ENCODE results near the gene RC3H2.
"Not testable (repeated sequence)": the region's sequence is repeated elsewhere in the genome, so short reads cannot be mapped to it uniquely, and the experiment has no call there.

Gene RC3H2

DNA sequence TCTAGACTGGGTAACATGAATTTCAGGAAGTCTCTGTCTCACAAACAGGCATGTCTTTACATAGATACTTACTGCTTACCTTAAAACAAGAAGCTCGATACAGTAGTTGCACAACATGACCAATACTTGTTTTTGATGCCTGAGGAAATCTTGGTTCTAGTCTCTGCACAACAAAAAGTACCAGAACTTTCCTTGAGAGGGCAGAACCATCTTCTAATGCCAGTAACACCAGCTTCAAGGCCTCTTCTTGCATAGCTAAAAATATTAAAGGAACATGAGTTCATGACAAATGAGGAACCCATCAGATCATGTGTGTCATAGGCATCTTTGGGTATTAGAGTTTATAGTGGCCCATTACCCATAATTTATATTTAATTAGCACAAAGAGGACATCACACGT is 22.0 kb downstream of the RC3H2 start:
- no peak overlapping the region for H3K9ac ChIP-seq (ENCODE audit: low read depth in 1 of 2, low read length in 2 of 2)

DNA sequence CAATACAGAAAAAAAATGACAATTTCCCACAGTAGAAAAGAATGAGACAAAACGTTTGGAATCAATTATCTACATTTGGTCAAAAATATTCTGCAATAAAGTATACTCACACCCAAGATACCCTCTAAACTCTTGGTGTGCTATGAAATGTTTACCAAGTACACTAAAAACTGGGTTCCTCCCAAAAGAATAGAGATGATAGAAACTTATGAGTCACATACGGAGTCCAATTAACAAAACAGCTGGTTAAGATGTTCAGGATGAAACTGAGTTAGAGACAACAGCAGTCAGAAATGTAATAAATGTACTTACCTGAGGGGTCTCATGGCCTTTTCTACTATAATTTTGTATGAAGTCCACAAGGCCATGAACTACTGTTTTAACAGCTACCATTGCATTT is 25.7 kb downstream of the RC3H2 start:
- H3K27me3 ChIP-seq (ENCODE audit: control insufficient read depth in 1 of 2, insufficient read depth in 2 of 2, low read length in 2 of 2), result no peaks in the 10 kb centered on the region
- no peak overlapping the region for H3K9ac ChIP-seq (ENCODE audit: low read depth in 1 of 2, low read length in 2 of 2)
- H3K9me3 ChIP-seq (ENCODE audit: control insufficient read depth in 1 of 2, low read length in 2 of 2), result no peaks in the 10 kb centered on the region
- no peak overlapping the region for H3K27ac ChIP-seq (ENCODE audit: low read depth, low read length)
- H3K4me3 ChIP-seq (ENCODE audit: low read depth in 1 of 2, low read length in 2 of 2), result no peak overlapping the region
- H3K4me1 ChIP-seq (ENCODE audit: control insufficient read depth in 1 of 2, insufficient read depth in 2 of 2, low read length in 2 of 2), result peaks cover 5 to 9% of the 10 kb centered on the region in 2 donors
- peaks cover 52 to 69% of the 10 kb centered on the region in 2 donors for H3K36me3 ChIP-seq (ENCODE audit: control insufficient read depth in 1 of 2, insufficient read depth in 2 of 2, low read length in 2 of 2)

More for the DNA sequence above, 22.0 kb downstream of the RC3H2 start:
- Histone ChIP-seq H3K27me3 (ENCODE audit: control insufficient read depth in 1 of 2, insufficient read depth in 2 of 2, low read length in 2 of 2) (no peaks in the 10 kb centered on the region), H3K9me3 (ENCODE audit: control insufficient read depth in 1 of 2, low read length in 2 of 2) (no peaks in the 10 kb centered on the region), H3K27ac (ENCODE audit: low read depth, low read length) (no peak overlapping the region), H3K4me1 (ENCODE audit: control insufficient read depth in 1 of 2, insufficient read depth in 2 of 2, low read length in 2 of 2) (peaks cover 5 to 9% of the 10 kb centered on the region in 2 donors), H3K4me3 (ENCODE audit: low read depth in 1 of 2, low read length in 2 of 2) (no peak overlapping the region), H3K36me3 (ENCODE audit: control insufficient read depth in 1 of 2, insufficient read depth in 2 of 2, low read length in 2 of 2) (peaks cover 34 to 55% of the 10 kb centered on the region in 2 donors)

DNA sequence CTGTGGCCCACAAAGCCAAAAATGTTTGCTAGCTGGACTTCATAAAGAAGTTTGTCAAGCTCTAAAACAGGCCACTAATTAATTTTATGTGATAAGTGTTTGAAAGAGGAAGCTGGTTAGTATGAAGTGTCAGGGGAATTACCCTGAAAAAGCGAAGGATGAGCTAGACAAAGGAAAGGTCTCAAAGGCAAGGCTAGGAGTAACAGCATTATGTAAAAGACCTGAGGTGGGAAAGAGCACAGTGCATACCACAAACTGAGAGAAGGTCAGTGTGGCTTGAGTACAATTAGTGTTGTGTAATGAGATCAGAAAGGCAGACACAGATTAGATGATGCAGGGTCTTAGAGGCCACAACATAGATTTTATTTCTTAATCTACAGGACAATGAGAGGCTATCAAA is 29.6 kb downstream of the RC3H2 start:
- Histone ChIP-seq H3K4me1 (ENCODE audit: control insufficient read depth in 1 of 2, insufficient read depth in 2 of 2, low read length in 2 of 2) (no peaks in the 10 kb centered on the region), H3K4me3 (ENCODE audit: low read depth in 1 of 2, low read length in 2 of 2) (no peak overlapping the region), H3K27me3 (ENCODE audit: control insufficient read depth in 1 of 2, insufficient read depth in 2 of 2, low read length in 2 of 2) (no peaks in the 10 kb centered on the region), H3K36me3 (ENCODE audit: control insufficient read depth in 1 of 2, insufficient read depth in 2 of 2, low read length in 2 of 2) (peaks cover 38 to 66% of the 10 kb centered on the region in 2 donors), H3K9me3 (ENCODE audit: control insufficient read depth in 1 of 2, low read length in 2 of 2) (no peaks in the 10 kb centered on the region), H3K27ac (ENCODE audit: low read depth, low read length) (no peak overlapping the region), H3K9ac (ENCODE audit: low read depth in 1 of 2, low read length in 2 of 2) (no peak overlapping the region)

DNA sequence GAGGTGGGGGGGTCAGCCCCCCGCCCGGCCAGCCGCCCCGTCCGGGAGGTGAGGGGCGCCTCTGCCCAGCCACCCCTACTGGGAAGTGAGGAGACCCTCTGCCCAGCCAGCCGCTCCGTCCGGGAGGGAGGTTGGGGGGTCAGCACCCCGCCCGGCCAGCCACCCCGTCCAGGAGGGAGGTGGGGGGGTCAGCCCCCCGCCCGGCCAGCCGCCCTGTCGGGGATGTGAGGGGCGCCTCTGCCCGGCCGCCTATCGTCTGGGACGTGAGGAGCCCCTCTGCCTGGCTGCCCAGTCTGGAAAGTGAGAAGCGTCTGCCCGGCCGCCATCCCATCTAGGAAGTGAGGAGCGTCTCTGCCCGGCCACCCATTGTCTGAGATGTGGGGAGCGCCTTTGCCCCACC is 37.9 kb downstream of the RC3H2 start:
- H3K36me3 ChIP-seq (ENCODE audit: control insufficient read depth in 1 of 2, insufficient read depth in 2 of 2, low read length in 2 of 2), result peaks cover 13 to 22% of the 10 kb centered on the region in 2 donors
- H3K27me3 ChIP-seq (ENCODE audit: control insufficient read depth in 1 of 2, insufficient read depth in 2 of 2, low read length in 2 of 2); H3K4me1 ChIP-seq (ENCODE audit: control insufficient read depth in 1 of 2, insufficient read depth in 2 of 2, low read length in 2 of 2); H3K9ac ChIP-seq (ENCODE audit: low read depth in 1 of 2, low read length in 2 of 2); H3K27ac ChIP-seq (ENCODE audit: low read depth, low read length); H3K9me3 ChIP-seq (ENCODE audit: control insufficient read depth in 1 of 2, low read length in 2 of 2); H3K4me3 ChIP-seq (ENCODE audit: low read depth in 1 of 2, low read length in 2 of 2): not testable (repeated sequence)

DNA sequence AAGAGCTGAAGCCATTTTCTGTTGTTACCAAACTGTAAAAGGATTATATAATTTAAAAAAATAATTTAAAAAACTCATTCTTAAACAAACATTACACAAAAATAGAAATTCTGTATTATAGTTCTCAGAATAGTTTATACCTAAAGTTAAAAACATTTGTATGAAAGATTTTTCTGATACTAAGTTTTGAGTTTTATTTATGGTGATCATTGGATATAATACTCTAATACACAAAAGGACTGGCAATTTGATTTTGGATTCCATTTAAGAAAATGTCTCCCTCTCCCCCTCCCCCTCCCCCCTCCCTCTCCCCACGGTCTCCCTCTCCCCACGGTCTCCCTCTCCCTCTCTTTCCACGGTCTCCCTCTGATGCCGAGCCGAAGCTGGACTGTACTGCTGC is 39.1 kb downstream of the RC3H2 start:
- H3K9ac ChIP-seq (ENCODE audit: low read depth in 1 of 2, low read length in 2 of 2), result no peak overlapping the region
- no peak overlapping the region for H3K4me3 ChIP-seq (ENCODE audit: low read depth in 1 of 2, low read length in 2 of 2)
- no peaks in the 10 kb centered on the region for H3K9me3 ChIP-seq (ENCODE audit: control insufficient read depth in 1 of 2, low read length in 2 of 2)
- H3K36me3 ChIP-seq (ENCODE audit: control insufficient read depth in 1 of 2, insufficient read depth in 2 of 2, low read length in 2 of 2), result peaks cover 14 to 16% of the 10 kb centered on the region in 2 donors
- H3K27ac ChIP-seq (ENCODE audit: low read depth, low read length), result no peak overlapping the region
- H3K27me3 ChIP-seq (ENCODE audit: control insufficient read depth in 1 of 2, insufficient read depth in 2 of 2, low read length in 2 of 2), result no peaks in the 10 kb centered on the region
- H3K4me1 ChIP-seq (ENCODE audit: control insufficient read depth in 1 of 2, insufficient read depth in 2 of 2, low read length in 2 of 2), result no peaks in the 10 kb centered on the region

DNA sequence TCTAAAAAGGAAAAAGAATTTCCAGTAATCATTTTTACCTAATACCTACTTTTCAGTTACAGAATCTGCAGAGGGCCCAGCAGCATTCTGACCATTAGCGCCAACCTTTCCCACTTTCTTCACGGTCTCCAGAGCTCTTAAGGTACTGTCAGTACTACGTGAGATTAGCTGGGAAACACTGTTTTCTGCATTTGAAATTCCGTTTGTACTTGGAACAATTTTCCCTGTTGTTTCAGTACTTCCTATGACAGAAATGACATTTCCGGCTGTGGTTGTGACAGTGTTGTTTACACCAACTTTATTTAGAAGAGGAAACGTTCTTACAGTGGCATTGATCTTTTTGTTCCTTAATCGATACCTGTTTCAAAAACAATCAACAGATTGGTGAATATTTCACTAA is 39.9 kb downstream of the RC3H2 start:
- Histone ChIP-seq H3K27ac (ENCODE audit: low read depth, low read length) (no peak overlapping the region), H3K36me3 (ENCODE audit: control insufficient read depth in 1 of 2, insufficient read depth in 2 of 2, low read length in 2 of 2) (peaks cover 11 to 16% of the 10 kb centered on the region in 2 donors)

DNA sequence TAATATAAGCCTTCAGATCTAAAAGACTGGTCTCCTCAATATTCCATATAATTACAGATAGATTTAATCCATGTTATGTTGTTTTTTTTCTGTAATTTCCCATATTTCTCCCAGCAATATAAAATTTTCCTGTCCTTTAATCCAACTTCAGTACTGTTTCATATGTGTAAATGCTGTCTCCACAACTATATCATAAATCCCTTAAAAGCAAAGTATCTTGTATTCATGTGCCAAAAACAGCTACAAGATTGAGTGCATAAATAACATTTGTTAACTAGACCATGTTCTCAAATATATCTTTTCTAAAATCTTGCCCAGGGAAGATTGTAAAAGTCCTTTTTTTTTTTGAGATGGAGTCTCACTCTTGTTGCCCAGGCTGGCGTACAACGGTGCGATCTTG is 41.8 kb downstream of the RC3H2 start:
- H3K27ac ChIP-seq (ENCODE audit: low read depth, low read length), result no peak overlapping the region
- no peaks in the 10 kb centered on the region for H3K27me3 ChIP-seq (ENCODE audit: control insufficient read depth in 1 of 2, insufficient read depth in 2 of 2, low read length in 2 of 2)
- H3K4me3 ChIP-seq (ENCODE audit: low read depth in 1 of 2, low read length in 2 of 2), result no peak overlapping the region
- no peaks in the 10 kb centered on the region for H3K4me1 ChIP-seq (ENCODE audit: control insufficient read depth in 1 of 2, insufficient read depth in 2 of 2, low read length in 2 of 2)
- H3K9ac ChIP-seq (ENCODE audit: low read depth in 1 of 2, low read length in 2 of 2), result no peak overlapping the region
- peaks cover 16 to 29% of the 10 kb centered on the region in 2 donors for H3K36me3 ChIP-seq (ENCODE audit: control insufficient read depth in 1 of 2, insufficient read depth in 2 of 2, low read length in 2 of 2)
- no peaks in the 10 kb centered on the region for H3K9me3 ChIP-seq (ENCODE audit: control insufficient read depth in 1 of 2, low read length in 2 of 2)

More for the DNA sequence above, 39.9 kb downstream of the RC3H2 start:
- Histone ChIP-seq H3K9ac (ENCODE audit: low read depth in 1 of 2, low read length in 2 of 2) (no peak overlapping the region), H3K4me1 (ENCODE audit: control insufficient read depth in 1 of 2, insufficient read depth in 2 of 2, low read length in 2 of 2) (no peaks in the 10 kb centered on the region), H3K27me3 (ENCODE audit: control insufficient read depth in 1 of 2, insufficient read depth in 2 of 2, low read length in 2 of 2) (no peaks in the 10 kb centered on the region), H3K4me3 (ENCODE audit: low read depth in 1 of 2, low read length in 2 of 2) (no peak overlapping the region), H3K9me3 (ENCODE audit: control insufficient read depth in 1 of 2, low read length in 2 of 2) (no peaks in the 10 kb centered on the region)

DNA sequence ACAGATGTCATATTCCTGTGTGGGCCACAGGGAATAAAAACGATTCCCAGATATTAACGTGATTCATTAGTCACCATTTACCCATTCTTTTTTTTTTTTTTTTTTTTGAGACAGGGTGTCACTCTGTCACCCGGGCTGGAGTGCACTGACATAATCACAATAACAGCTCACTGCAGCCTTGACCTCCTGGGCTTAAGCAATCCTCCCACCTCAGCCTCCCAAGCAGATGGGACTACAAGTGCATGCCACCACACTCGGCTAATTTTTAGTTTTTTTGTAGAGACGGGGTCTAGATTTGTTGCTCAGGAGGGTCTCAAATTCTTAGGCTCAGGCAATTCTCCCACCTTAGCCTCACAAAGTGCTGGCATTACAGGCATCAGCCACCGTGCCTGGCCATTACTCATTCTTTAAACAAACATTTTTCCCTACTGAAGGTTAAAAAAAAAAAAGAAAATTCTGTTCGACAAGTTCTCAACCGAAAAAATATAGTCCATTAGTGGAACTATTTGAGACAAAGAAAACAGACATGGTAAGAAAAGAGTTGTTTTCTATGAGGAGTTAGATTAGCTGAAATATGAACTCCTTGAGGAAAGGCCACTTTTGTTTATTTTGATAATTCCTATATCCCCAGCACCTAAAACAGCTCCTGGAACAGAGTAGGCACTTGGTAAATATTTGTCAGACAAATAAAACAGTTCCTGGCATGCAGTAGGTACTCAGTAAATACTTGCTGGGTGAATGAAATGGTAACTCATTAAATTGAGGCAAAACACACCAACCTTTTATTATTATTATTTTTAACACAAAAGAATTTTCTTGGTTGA is 44.6 kb downstream of the RC3H2 start:
- no peaks in the 10 kb centered on the region for H3K4me1 ChIP-seq (ENCODE audit: control insufficient read depth in 1 of 2, insufficient read depth in 2 of 2, low read length in 2 of 2)
- no peaks in the 10 kb centered on the region for H3K27me3 ChIP-seq (ENCODE audit: control insufficient read depth in 1 of 2, insufficient read depth in 2 of 2, low read length in 2 of 2)
- H3K27ac ChIP-seq (ENCODE audit: low read depth, low read length), result no peak overlapping the region
- H3K4me3 ChIP-seq (ENCODE audit: low read depth in 1 of 2, low read length in 2 of 2), result no peak overlapping the region
- H3K36me3 ChIP-seq (ENCODE audit: control insufficient read depth in 1 of 2, insufficient read depth in 2 of 2, low read length in 2 of 2), result peaks cover 27 to 50% of the 10 kb centered on the region in 2 donors
- no peak overlapping the region for H3K9ac ChIP-seq (ENCODE audit: low read depth in 1 of 2, low read length in 2 of 2)
- no peaks in the 10 kb centered on the region for H3K9me3 ChIP-seq (ENCODE audit: control insufficient read depth in 1 of 2, low read length in 2 of 2)

DNA sequence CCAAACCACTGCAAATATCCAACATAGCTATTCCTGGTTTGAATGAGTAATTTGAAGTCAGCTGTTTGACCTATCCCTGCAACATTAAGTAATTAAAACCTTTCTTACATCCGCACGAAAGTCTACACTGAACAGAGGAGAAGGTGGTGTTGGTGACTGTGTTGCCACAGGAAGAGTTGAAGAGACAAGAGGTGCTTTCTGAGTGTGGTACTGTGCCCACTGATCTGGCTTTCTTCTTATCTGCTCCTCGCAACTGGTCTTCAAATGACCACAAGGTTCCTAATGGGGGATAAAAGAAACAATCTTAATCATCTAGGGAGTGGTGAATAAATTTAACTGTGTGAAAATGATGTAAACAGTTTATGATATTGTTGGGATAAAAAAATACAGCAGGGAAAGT is 47.3 kb downstream of the RC3H2 start:
- Histone ChIP-seq H3K36me3 (ENCODE audit: control insufficient read depth in 1 of 2, insufficient read depth in 2 of 2, low read length in 2 of 2) (peaks cover 36 to 63% of the 10 kb centered on the region in 2 donors), H3K4me1 (ENCODE audit: control insufficient read depth in 1 of 2, insufficient read depth in 2 of 2, low read length in 2 of 2) (no peaks in the 10 kb centered on the region), H3K4me3 (ENCODE audit: low read depth in 1 of 2, low read length in 2 of 2) (no peak overlapping the region), H3K27ac (ENCODE audit: low read depth, low read length) (no peak overlapping the region), H3K9me3 (ENCODE audit: control insufficient read depth in 1 of 2, low read length in 2 of 2) (no peaks in the 10 kb centered on the region), H3K9ac (ENCODE audit: low read depth in 1 of 2, low read length in 2 of 2) (no peak overlapping the region), H3K27me3 (ENCODE audit: control insufficient read depth in 1 of 2, insufficient read depth in 2 of 2, low read length in 2 of 2) (no peaks in the 10 kb centered on the region)

DNA sequence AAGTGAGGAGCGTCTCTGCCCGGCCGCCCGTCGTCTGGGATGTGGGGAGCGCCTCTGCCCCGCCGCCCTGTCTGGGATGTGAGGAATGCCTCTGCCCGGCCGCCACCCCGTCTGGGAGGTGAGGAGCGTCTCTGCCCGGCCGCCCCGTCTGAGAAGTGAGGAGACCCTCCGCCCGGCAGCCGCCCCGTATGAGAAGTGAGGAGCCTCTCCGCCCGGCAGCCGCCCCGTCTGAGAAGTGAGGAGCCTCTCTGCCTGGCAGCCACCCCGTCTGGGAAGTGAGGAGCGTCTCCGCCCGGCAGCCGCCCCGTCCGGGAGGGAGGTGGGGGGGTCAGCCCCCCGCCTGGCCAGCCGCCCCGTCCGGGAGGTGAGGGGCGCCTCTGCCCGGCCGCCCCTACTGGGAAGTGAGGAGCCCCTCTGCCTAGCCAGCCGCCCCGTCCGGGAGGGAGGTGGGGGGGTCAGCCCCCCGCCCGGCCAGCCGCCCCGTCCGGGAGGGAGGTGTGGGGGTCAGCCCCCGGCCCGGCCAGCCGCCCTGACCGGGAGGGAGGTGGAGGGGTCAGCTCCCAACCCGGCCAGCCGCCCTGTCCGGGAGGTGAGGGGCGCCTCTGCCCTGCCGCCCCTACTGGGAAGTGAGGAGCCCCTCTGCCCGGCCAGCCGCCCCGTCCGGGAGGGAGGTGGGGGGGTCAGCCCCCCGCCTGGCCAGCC is 52.9 kb downstream of the RC3H2 start:
- not testable (repeated sequence) for H3K9ac ChIP-seq (ENCODE audit: low read depth in 1 of 2, low read length in 2 of 2); H3K4me3 ChIP-seq (ENCODE audit: low read depth in 1 of 2, low read length in 2 of 2); H3K9me3 ChIP-seq (ENCODE audit: control insufficient read depth in 1 of 2, low read length in 2 of 2); H3K27ac ChIP-seq (ENCODE audit: low read depth, low read length); H3K27me3 ChIP-seq (ENCODE audit: control insufficient read depth in 1 of 2, insufficient read depth in 2 of 2, low read length in 2 of 2); H3K4me1 ChIP-seq (ENCODE audit: control insufficient read depth in 1 of 2, insufficient read depth in 2 of 2, low read length in 2 of 2)
- H3K36me3 ChIP-seq (ENCODE audit: control insufficient read depth in 1 of 2, insufficient read depth in 2 of 2, low read length in 2 of 2), result peaks cover 34 to 55% of the 10 kb centered on the region in 2 donors
